SK-N-SH treated with all-trans-retinoic acid at 6 μM for 48 hours (cell line): ENCODE measurements around the gene LUM.

Source experiments
- CREB5 ChIP-seq: fragments of 250-450 bp; sonication (Bioruptor Pico); IDR thresholded peaks from 2 replicates; pipeline ENCODE4 v1.5.1; 2020; ENCODE audit warnings: low read depth, mild to moderate bottlenecking, moderate library complexity
- ESRRG ChIP-seq: fragments of 250-450 bp; sonication (Bioruptor Pico); IDR thresholded peaks from 2 replicates; pipeline ENCODE4 v1.6.1; 2021; ENCODE audit warnings: mild to moderate bottlenecking
- GLIS3 ChIP-seq: fragments of 250-450 bp; sonication (Bioruptor Pico); IDR thresholded peaks from 2 replicates; pipeline ENCODE4 v1.5.0; 2020; ENCODE audit warnings: mild to moderate bottlenecking, moderate library complexity
- OSR1 ChIP-seq: fragments of 250-450 bp; sonication (Bioruptor Pico); IDR thresholded peaks from 2 replicates; pipeline ENCODE4 v1.8.0; 2022; ENCODE audit warnings: moderate library complexity, mild to moderate bottlenecking, inconsistent platforms
- PATZ1 ChIP-seq: fragments of 250-450 bp; sonication (Bioruptor Pico); IDR thresholded peaks from 2 replicates; pipeline ENCODE4 v1.8.0; 2020; ENCODE audit warnings: mild to moderate bottlenecking, moderate library complexity, borderline replicate concordance
- PPARA ChIP-seq: fragments of 250-450 bp; sonication (Bioruptor Pico); IDR thresholded peaks from 2 replicates; pipeline ENCODE4 v1.5.0; 2020; ENCODE audit warnings: mild to moderate bottlenecking, borderline replicate concordance
- RARB ChIP-seq: fragments of 250-450 bp; sonication (Bioruptor Pico); IDR thresholded peaks from 2 replicates; pipeline ENCODE4 v1.8.0; 2021; ENCODE audit warnings: mild to moderate bottlenecking, moderate library complexity
- ZNF70 ChIP-seq: fragments of 450-650 bp; formaldehyde crosslinking; IDR thresholded peaks from 2 replicates; pipeline ENCODE4 v1.5.0; 2020; ENCODE audit warnings: mild to moderate bottlenecking, moderate library complexity

- TF ChIP-seq PATZ1 (CRISPR knock-in tag) (no peak), PPARA (no peak), ESRRG (CRISPR knock-in tag) (no peak), CREB5 (CRISPR knock-in tag) (no peak), OSR1 (CRISPR knock-in tag) (no peak), ZNF70 (CRISPR knock-in tag) (no peak), RARB (CRISPR knock-in tag) (no peak), GLIS3 (CRISPR knock-in tag) (no peak)
These were observed 52.1 kb downstream of the LUM start for GRCh38 chr12:91059211-91059610.
